ENCODE data around the gene CACNA1E. TPM values are rescaled to one million over a fixed set of nuclear protein-coding genes. Genes with fewer than 3 reads are reported as not detected.

Gene CACNA1E
- polyA plus RNA-seq, 4 donors: 0.32 to 0.58 (median 0.37) TPM

GRCh38 chr1:181559142-181559541 lies 75.8 kb downstream of the CACNA1E start:
- no peak for DNase-seq (ENCODE audit: low read depth in 4 of 4, low spot score in 3 of 4)

DNA sequence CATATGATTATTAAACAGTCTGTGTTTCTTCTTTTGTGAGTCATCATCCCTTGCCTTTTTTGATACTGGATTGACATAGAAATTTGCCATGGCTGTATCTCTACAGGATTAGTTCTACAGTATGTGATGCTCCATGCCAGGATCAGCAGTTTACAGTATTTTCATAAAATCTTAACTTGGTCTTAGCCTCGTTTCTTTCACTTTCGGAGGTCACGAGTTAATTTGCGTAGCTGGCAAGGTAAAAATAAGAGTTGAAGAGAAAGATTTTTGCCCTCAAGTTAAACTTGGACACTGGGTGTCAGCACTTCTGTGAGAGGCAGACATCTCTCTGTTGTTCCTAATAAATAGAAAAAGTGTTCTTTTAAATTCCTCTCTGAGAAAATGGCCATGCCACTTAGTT lies 79.1 kb downstream of the CACNA1E start:
- DNase-seq (ENCODE audit: low read depth in 4 of 4, low spot score in 3 of 4): no peak

DNA sequence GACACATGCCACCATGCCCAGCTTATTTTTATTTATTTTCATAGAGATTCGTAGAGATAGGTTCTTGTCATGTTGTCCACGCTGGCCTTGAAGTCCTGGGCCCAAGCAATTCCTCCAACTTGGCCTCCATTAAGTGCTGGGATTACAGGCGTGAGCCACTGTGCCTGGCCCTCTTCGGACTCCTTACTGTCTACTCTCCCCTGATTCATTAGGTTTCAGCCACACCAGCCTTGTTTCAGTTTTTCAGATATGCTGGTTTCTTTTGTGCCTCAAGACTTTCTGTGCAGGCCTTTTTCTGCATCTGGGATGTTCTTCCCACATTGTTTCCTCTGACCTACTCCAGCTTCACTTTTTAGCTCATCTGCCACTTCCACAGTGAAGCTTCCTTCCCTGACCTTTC lies 85.4 kb downstream of the CACNA1E start:
- no peak for DNase-seq (ENCODE audit: low read depth in 4 of 4, low spot score in 3 of 4)

GRCh38 chr1:181577475-181577874 lies 94.2 kb downstream of the CACNA1E start:
- DNase-seq (ENCODE audit: low read depth in 4 of 4, low spot score in 3 of 4): no peak

DNA sequence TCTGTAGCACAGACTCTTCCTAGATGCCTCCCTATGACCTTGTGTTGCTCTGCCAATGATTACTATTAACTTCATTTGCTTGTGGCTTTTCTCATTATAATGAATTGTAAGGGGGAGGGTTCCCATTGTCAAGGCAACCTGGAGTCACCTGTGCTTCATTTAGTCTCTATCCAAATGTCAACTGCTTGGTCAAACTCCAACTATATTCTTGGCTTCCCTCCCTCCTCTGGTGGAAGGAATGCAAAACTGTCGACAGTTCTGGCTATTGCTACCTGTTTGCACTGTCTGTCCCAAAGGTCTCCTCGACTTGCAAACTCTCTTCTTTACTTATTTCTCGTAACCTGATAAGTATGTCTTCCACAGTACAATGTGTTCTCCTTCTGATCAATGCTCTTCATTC lies 100.3 kb downstream of the CACNA1E start:
- no peak for DNase-seq (ENCODE audit: low read depth in 4 of 4, low spot score in 3 of 4)

DNA sequence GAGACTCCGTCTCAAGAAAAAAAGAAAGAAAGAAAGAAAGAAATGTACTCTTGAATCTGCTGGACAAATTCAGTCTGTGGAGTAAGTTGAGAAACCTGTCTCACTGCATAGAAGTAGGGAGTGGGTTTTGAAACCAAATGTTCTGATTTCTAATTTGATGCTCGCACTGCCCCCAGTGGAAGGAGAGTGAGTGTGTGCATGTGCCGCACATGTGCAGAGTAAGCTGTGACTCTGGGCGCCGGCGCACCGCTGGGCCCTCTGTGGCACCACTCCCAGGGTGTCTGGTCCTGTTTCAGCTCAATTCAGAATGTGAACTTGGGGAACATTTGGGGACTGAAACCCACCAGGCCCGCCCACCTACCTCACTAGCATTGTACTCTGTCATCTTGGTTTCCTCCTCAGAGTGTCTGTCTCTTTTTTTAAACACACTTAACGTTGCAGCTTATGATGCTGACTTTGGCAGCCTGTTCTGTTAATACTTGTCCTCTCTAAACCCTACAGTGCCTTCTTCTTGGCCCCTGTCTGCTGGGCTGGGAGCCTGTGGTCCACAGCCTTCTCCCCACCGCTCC lies 104.6 kb downstream of the CACNA1E start:
- DNase-seq (ENCODE audit: low read depth in 4 of 4, low spot score in 3 of 4): no peak

DNA sequence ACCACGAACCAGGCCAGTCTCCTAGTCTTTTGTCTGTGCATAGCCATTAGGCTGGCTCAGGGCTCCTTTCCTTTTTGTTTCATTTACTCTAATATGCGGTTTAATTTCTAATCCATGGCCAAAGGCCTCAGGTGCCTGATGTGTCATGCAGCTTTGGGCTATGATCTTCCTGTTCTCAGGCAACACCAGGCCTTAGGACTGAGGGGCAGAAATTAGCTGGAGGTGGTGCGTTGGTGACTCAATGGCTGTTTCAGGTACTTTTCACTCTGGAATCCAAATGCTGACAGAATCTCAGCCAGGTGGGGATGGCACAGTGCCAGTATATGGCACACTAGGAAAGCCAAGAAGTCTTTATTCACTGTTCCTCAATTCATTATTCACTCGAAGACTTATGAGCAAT lies 105.3 kb downstream of the CACNA1E start:
- DNase-seq (ENCODE audit: low read depth in 4 of 4, low spot score in 3 of 4): no peak

DNA sequence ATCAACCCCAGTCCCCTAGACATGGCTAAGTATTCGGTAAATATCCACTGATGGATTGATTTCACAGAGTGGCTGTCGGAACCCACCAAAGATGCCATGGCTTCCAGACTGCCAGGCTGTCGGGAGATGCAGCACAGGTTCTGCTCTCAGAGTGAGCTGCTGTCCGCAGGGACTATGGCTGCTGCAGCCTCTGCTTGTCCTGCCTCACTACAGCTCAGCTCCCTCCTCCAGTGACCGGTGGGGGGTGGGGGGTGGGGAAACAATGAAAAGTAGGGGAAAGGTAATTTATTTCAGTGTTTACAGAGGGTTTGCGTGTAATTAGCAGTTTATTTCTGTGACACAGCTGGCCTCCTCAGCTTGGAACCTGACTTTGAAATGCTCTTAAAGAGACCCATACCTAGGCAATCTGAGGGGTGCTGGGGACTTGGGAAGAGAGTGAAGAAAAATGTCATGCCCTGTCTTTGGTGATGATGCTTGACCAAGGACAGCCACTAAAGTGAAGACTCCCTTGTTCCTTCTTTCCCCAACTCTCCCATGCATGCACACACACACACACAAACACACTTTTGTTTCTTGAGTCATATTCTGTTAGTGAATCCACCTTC lies 109.0 kb downstream of the CACNA1E start:
- DNase-seq (ENCODE audit: low read depth in 4 of 4, low spot score in 3 of 4): no peak

- DNase-seq (ENCODE audit: low read depth in 4 of 4, low spot score in 3 of 4): no peak
Measured at GRCh38 chr1:181593042-181593441, 109.7 kb downstream of the CACNA1E start.

- DNase-seq (ENCODE audit: low read depth in 4 of 4, low spot score in 3 of 4): no peak
Measured at GRCh38 chr1:181594553-181594952, 111.2 kb downstream of the CACNA1E start.

DNA sequence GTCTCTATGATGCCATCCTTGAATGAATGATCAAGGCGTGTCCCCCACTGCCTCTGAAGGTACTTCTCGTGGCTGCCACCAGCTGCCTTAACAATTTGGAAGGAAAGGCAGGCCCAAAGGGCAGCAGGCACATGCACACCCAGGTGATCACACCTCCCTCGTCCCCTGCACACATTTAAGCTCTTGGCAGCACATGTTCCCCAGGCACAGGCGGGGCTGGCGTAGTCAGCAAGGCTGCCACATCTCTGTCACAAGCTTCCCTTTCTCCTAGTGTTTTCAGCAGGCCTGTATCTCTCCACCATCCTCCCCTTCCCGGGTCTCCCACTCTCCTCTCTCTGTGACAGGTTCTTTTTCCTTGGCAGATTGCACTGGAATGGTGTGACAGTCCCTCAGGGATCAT lies 111.9 kb downstream of the CACNA1E start:
- no peak for DNase-seq (ENCODE audit: low read depth in 4 of 4, low spot score in 3 of 4)

GRCh38 chr1:181601186-181601950 lies 118.1 kb downstream of the CACNA1E start:
- no peak for DNase-seq (ENCODE audit: low read depth in 4 of 4, low spot score in 3 of 4)

DNA sequence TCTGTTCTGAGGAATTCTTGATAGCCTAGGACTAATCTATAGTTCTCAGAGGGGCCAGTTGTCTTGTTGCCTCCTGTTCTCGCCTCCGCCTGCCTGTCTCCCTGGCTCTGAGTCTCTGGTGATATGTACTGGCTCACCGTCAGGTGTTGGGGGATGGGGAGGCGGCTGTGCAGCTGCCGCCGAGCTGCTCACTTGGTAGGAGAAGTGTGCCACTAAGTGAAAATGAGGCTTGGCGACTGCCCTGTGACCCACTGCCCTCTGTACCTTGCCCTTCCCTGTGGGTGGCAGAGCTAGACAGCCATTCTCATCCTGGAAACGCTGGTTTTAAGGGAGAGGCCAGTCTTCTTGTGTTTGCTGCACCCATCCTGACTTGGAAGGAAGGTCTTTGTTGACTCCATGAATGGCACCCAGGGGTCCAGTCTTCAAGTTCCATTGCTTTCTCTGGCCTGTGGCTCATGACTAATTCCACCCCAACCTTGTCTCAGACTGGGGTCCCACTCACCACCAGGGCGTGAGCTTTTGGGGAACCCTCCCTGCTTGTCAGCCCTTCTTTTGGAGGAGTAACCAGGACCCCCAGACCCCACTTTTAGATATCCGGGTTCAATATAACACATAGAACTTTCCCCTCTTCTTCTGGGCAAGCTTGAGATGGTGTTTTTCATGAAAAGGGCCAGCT lies 120.6 kb downstream of the CACNA1E start:
- no peak for DNase-seq (ENCODE audit: low read depth in 4 of 4, low spot score in 3 of 4)

GRCh38 chr1:181604482-181605249 lies 121.3 kb downstream of the CACNA1E start:
- DNase-seq (ENCODE audit: low read depth in 4 of 4, low spot score in 3 of 4): no peak

- no peak for DNase-seq (ENCODE audit: low read depth in 4 of 4, low spot score in 3 of 4)
Measured at GRCh38 chr1:181607524-181607923, 124.2 kb downstream of the CACNA1E start.

DNA sequence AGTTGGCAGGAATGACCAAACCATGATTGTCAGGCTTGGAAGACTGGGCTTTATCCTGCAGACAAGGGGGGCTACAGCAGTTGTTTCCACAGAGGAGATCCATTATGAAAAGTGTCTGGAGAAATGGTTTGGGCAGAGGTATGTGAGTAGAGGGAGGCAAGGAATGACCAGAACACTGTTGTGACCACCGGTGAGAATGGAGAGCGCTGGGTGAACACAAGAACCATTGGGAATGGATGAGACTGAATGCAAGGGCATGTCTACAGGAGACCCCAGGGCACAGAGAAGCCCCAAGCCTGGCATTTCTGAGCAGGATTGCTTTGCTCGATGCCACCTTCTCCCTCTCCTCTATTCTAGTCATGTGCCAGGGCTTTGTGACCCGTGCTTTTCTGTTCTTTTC lies 125.1 kb downstream of the CACNA1E start:
- no peak for DNase-seq (ENCODE audit: low read depth in 4 of 4, low spot score in 3 of 4)

GRCh38 chr1:181608948-181609347 lies 125.6 kb downstream of the CACNA1E start:
- DNase-seq (ENCODE audit: low read depth in 4 of 4, low spot score in 3 of 4): no peak

DNA sequence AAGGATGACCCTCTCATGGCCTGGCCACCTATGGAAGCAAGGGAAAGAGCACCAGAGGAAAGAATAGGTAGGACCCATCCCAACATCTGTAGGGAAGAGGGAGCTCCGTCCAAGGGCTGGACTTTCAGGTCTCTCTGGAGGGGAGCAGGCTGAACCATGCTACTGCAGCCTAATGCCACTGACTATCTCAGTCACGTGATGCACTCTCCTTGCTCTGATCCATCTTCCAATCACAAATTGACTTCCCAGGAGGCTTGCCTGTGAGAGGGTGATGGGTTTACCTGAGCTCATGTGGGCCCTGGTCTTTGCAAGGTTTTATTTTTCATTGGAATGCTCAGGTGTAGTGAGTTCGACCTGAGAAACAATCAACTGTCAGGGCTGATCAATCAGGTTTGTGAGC lies 128.8 kb downstream of the CACNA1E start:
- no peak for DNase-seq (ENCODE audit: low read depth in 4 of 4, low spot score in 3 of 4)

GRCh38 chr1:181618559-181618958 lies 135.2 kb downstream of the CACNA1E start:
- no peak for DNase-seq (ENCODE audit: low read depth in 4 of 4, low spot score in 3 of 4)

- no peak for DNase-seq (ENCODE audit: low read depth in 4 of 4, low spot score in 3 of 4)
Measured at GRCh38 chr1:181620183-181620582, 136.9 kb downstream of the CACNA1E start.

DNA sequence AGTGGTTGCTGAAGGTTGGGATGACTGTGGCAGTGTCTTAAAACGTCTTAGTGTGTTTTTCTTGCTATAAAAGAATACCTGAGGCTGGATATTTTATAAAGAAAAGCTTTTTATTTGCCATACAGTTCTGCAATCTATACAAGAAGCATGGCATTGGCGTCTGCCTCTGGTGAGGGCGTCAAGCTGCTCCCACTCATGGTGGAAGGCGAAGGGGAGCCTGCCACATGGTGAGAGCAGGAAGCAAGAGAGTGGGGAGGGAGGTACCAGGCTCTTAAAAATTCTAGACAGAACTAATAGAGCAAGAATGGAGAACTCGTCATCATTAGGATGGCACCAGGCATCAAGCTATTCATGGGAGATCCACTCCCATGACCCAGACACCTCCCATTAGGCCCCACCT lies 140.5 kb downstream of the CACNA1E start:
- DNase-seq (ENCODE audit: low read depth in 4 of 4, low spot score in 3 of 4): no peak

Measured in right renal pelvis (tissue), 4 donors.